DND-41 (cell line): Measurements from ENCODE around the gene ADM2.

Experiments
- CTCF ChIP-seq: IDR thresholded peaks from 2 replicates; pipeline ENCODE4 v1.5.1; 2012; ENCODE audit warnings: borderline replicate concordance, low read length, moderate library complexity, mild to moderate bottlenecking; ENCODE audit not compliant: poor library complexity, severe bottlenecking; ENCODE audit errors: extremely low read depth
- EZH2 ChIP-seq: IDR thresholded peaks from 3 replicates; pipeline ENCODE4 v1.6.1; 2012; ENCODE audit warnings: borderline replicate concordance, low read depth, mild to moderate bottlenecking, moderate library complexity, low read length, inconsistent platforms; ENCODE audit not compliant: severe bottlenecking

DNA sequence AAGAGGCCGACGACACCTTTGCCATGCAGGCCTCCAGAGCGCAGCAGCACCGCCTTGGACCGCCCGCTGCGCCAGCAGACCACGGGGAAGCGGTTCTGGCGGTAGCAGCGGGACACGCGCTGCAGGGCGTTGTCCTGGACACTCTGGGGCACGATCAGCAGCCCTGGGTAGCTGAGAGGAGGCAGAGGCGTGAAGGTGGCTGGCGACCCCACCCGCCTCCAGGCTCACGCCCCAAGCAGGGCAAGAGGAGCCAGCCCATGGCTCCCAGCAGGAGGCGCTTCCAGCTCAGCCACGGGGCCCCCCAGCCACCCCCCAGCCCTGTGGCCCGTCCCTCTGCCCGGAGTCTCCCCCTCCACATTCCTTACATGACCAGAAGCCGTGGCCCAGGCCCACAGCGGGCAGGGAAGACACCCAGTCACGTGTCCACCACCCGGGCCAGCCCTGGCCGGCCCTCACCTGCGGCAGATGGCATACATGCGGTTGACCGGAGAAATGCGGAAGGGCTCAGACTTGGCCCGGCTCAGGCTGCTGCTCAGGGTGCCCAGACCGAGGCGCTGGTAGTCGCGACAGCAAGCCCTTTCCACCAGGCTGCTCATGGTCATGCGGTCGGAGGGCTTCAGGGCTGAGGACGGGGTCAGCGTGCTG, 21.7 kb upstream of the ADM2 start:
- peak; percentile 21 for TF ChIP-seq CTCF
- no peak for TF ChIP-seq EZH2
